ENCODE measurements around the gene SDE2.
"Not testable (repeated sequence)": the region's sequence is repeated elsewhere in the genome, so short reads cannot be mapped to it uniquely, and the experiment has no call there.

Gene SDE2

DNA sequence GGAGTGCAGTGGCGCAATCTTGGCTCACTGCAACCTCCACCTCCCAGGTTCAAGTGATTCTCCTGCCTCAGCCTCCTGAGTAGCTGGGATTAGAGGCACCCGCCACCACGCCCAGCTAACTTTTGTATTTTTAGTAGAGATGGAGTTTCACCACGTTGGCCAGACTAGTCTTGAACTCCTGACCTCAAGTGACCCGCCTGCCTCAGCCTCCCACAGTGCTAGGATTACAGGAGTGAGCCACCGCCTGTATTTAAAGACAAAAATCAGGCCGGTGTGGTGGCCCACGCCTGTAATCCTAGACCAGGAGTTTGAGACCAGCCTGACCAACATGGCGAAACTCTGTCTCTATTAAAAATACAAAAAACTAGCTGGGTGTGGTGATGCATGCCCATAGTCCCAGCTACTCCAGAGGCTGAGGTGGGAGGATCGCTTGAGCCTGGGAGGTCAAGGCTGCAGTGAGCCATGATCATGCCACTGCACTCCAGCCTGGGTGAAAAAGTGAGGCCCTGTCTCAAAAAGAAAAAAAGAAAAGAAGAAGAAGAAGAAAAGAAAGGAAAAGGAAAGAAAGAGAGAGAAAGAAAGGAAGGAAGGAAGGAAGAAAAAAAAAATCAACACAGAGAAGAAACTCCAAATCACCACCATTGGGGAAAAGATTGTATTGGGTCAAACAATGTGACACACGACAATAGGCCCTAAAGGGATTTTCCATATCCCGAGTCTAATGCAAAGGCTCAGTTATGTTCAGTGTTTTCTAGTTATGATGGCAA lies 8.2 kb upstream of the SDE2 start:
- not testable (repeated sequence) for DNase-seq

- no peak for DNase-seq
Measured at GRCh38 chr1:226006686-226007085, 7.5 kb upstream of the SDE2 start.

GRCh38 chr1:226004396-226004795 lies 5.3 kb upstream of the SDE2 start:
- no peak for DNase-seq

GRCh38 chr1:226003502-226004170 lies 4.5 kb upstream of the SDE2 start:
- no peak for DNase-seq

GRCh38 chr1:226002667-226003501 lies 3.7 kb upstream of the SDE2 start:
- DNase-seq, result peak in 7 of 58 donors; percentile 8 to 61 (median 21)

DNA sequence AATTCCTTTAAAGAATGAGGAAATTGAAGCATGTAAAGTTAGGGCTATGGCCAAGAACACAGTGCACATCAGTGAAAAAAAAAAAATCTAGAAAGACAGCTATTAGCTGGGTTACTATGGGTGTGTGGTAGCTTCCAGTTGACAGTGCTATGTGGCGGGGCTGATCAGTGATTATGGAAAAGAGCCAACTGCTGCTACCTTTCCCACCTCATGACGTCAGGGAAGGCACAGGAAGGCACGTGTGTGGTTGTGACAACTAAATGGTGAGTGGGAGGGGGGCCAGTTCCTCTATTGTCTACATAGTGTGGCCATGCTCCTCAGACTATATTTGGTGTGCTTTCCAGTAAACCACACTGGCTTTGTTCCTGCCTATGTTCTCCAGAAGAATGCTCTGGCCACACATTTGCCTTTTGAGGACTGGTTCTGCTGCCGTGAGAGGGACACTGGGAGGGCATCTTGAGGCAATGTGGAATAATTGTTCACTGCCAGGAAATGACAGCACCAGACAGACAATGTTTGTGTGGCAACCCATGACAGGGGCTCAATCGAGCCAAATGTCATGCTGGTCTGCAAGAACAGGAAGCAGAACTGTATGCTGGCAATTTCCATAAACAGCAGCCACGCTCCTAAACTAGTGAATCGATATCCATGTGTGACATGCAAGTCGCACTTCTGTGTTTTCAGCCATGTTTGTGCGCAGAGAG lies 3.0 kb upstream of the SDE2 start:
- peak in 30 of 58 donors; percentile 5 to 75 (median 19) for DNase-seq

GRCh38 chr1:226001088-226001487 lies 1.9 kb upstream of the SDE2 start:
- no peak for DNase-seq

DNA sequence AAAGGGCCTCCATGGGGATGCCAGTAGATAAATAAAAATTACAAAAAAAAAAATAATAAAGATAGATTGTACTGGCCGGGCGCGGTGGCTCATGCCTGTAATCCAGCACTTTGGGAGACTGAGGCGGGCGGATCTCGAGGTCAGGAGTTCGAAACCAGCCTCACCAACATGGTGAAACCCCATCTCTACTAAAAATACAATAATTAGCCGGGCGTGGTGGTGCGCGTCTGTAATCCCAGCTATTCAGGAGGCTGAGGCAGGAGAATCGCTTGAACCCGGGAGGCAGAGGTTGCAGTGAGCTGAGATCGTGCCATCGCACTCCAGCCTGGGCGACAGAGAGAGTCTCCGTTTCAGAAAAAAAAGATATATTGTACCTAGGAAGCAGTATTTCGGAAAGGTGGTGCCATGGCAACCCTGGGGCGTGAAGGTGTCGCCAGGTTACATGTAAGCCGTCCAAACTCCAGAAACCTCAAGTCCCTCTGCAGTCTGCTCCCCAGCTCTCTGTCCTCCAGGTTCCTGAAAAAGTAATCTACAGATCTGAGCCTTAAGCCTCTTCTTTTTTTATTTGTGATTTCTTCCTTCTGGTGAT lies 1.4 kb upstream of the SDE2 start:
- not testable (repeated sequence) for DNase-seq

GRCh38 chr1:225999912-226000337 lies 782 bp upstream of the SDE2 start:
- no peak for DNase-seq

- peak in 1 of 58 donors; percentile 42 for DNase-seq
Measured at GRCh38 chr1:225998560-225999226, 450 bp downstream of the SDE2 start.

- DNase-seq, result no peak
Measured at GRCh38 chr1:225996946-225997545, 2.1 kb downstream of the SDE2 start.

DNA sequence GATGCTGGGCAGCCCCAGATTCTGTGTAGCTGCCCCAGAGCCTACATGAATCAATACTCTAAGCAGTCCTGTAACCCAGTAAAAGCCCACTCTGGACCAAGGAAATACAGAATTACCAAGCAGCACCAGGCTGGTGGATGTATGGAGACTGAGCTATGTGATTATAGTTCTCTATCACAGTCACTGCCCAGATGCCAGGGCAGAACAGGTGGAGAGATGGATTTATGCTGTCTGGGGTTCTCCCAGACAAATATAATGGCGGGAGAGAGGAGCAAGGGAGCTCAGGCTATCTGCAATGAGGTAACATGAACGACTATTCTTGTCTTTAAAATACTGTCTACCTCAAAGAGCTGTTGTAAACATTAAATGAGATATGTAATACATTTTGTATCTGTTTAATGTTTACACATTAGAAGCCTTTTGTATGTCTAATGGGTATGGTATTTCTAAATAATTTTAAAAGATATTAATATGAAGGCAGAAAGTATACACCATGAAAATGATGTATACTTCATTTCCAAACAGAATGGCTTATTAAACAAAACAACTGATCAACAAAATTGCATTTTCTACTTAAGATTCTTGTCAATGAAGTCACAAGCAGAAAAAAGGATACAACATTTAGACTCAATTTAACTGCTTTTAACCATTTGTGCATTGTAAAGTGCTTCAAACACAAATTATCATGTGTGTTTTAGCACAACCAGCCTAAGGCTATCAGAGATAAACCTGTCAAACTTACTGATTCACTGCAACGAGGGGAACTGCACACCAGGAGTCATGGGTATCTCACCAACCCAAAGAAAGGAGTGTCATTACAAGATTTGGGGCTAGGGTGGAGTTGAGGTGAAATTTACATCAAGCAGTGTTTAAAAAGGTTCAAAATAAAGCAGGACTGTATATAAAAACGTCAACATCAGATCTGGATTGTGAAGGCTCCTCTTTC lies 3.0 kb downstream of the SDE2 start:
- DNase-seq, result no peak

DNA sequence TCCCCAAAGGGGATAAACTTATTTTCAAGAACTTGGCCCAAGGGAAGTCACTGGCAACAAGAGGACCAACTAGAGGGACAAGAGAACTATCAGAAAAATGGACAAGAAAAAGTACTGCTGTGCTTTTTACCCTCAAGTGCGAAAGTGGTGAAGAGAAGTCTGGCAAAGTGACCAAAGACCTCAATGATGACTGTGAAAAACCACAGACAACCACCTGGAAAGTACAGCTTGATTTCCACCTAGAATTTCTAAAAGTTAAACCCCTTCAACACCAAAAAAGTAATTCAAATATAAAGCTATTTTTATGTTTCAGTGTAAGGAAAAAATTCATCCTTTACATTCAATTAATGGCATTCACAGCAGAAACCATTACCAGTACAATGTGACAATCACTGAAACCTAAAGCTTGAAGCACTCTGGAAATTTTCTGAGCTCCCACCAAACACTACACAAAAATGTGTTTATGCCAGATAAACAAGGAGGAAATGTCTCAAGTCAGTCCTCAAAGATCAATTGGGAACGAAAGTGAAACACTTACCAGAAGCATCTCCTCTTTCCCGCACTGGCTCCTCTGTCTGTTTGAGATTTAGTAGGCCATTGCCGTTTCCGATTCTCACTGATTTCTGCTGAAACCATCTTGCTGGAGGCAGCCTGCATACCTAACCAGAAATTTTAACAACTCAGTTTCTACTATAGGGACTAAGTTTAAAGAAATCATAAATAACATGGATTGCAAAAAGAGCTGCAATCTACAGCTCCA lies 8.3 kb downstream of the SDE2 start:
- DNase-seq, result no peak

GRCh38 chr1:225987491-225988316 lies 11.4 kb downstream of the SDE2 start:
- DNase-seq, result peak in 2 of 58 donors; percentile 18

- DNase-seq, result no peak
Measured at GRCh38 chr1:225981714-225982113, 17.4 kb downstream of the SDE2 start.

DNA sequence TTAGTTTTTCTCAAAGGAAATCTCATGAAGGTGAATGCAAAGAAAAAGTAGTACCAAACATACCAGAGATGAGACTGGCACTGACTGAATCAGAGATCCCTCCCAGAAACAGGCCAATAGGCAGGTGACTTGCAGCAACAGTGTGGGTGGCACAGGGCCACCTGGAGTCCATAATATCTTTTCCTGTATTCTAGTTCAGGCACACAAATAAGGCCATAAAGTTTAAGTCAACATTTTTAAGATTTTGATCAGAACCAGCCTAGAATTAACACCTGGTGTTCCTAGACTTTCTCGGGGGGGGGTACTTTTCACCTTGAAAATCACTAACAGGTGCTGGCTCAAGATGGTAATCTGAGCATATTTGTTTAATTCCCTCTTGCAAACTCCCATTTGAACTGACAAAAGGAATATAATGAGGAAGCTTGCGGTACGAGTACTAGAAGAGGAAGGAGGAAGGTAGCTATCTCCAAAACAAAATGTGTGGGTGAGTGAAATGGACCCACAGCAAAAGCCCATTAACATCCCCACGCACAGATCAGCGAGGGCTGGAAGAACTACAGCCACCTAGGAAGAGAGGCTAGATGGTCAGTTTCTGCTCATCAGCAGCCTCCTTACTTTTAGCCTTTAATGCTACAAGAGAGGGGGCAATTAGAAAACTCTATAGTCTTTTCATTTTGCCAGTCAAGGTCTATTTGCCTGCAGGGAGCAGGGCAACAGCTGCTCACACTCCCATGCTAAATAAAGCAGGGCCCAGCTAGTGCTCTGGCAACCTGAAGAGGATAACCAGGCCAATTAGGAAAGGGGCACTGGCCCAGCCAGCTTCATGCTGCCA lies 18.9 kb downstream of the SDE2 start:
- no peak for DNase-seq
